Measurements from ENCODE around the gene CEP83.

DNA sequence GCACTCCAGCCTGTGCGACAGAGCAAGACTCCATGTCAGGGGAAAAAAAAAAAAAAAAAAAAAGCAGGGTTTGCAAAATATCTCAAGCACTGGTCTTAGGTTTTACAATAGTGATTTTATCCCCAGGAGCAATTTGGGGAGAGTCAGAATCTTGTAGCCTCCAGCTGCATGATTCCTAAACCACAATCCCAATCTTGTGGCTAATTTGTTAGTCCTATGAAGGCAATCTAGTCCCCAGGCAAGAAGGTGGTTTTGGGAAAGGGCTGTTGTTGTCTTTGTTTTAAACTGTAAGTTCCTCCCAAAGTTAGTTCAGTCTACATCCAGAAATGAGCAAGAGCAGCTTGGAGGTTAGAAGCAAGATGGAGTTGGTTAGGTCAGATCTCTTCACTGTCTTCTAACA is 175.6 kb downstream of the CEP83 start:
- TF ChIP-seq, protein P1, sequence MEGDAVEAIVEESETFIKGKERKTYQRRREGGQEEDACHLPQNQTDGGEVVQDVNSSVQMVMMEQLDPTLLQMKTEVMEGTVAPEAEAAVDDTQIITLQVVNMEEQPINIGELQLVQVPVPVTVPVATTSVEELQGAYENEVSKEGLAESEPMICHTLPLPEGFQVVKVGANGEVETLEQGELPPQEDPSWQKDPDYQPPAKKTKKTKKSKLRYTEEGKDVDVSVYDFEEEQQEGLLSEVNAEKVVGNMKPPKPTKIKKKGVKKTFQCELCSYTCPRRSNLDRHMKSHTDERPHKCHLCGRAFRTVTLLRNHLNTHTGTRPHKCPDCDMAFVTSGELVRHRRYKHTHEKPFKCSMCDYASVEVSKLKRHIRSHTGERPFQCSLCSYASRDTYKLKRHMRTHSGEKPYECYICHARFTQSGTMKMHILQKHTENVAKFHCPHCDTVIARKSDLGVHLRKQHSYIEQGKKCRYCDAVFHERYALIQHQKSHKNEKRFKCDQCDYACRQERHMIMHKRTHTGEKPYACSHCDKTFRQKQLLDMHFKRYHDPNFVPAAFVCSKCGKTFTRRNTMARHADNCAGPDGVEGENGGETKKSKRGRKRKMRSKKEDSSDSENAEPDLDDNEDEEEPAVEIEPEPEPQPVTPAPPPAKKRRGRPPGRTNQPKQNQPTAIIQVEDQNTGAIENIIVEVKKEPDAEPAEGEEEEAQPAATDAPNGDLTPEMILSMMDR (IDR thresholded peaks at IDR 0.05; ENCODE audit: low read depth, low read length, poor library complexity, severe bottlenecking) = no peak
- TF ChIP-seq EZH2phosphoT487 (IDR thresholded peaks at IDR 0.05; ENCODE audit: borderline replicate concordance, low read length) = no peak
